Measurements from ENCODE around the gene YTHDC2.

The YTHDC2 gene

GRCh38 chr5:113578091-113578490 is 64.6 kb downstream of the YTHDC2 start:
- Histone ChIP-seq H3K27me3 (ENCODE audit: insufficient read depth, poor library complexity, severe bottlenecking) (no peaks in the 10 kb centered on the region), H3K4me3 (ENCODE audit: severe bottlenecking) (no peak overlapping the region), H3K4me1 (ENCODE audit: insufficient read depth, poor library complexity, severe bottlenecking) (no peaks in the 10 kb centered on the region), H3K9me3 (ENCODE audit: severe bottlenecking) (no peaks in the 10 kb centered on the region), H3K36me3 (ENCODE audit: low read depth) (peaks cover 46% of the 10 kb centered on the region), H3K27ac (ENCODE audit: poor library complexity, severe bottlenecking) (no peak overlapping the region)
- TF ChIP-seq CTCF (IDR thresholded peaks at IDR 0.05; ENCODE audit: poor library complexity, severe bottlenecking) = no peak
- DNase-seq (ENCODE audit: low spot score) (no peak), ATAC-seq (ENCODE audit: low read depth) (peak; percentile 61; the same call in 2 of the 3 replicates)

DNA sequence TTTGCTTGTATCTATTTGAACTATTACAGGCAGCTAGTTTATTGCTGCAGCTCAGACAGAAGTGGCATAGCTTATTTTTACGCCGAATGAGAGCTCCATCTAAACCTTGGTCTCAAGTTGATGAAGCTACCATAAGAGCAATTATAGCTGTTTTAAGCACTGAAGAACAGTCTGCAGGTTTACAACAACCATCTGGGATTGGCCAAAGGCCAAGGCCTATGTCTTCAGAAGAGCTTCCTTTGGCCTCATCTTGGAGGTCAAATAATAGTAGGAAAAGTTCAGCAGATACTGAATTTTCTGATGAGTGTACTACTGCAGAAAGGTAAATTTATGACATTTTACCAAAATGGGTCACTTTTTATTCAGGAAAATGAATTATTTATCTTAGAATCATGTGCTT is 67.9 kb downstream of the YTHDC2 start:
- Histone ChIP-seq H3K9me3 (ENCODE audit: severe bottlenecking) (no peaks in the 10 kb centered on the region), H3K27ac (ENCODE audit: poor library complexity, severe bottlenecking) (no peak overlapping the region), H3K36me3 (ENCODE audit: low read depth) (peaks cover 58% of the 10 kb centered on the region), H3K27me3 (ENCODE audit: insufficient read depth, poor library complexity, severe bottlenecking) (no peaks in the 10 kb centered on the region), H3K4me1 (ENCODE audit: insufficient read depth, poor library complexity, severe bottlenecking) (no peaks in the 10 kb centered on the region), H3K4me3 (ENCODE audit: severe bottlenecking) (no peak overlapping the region)
- no peak for ATAC-seq (ENCODE audit: low read depth)
- TF ChIP-seq CTCF (IDR thresholded peaks at IDR 0.05; ENCODE audit: poor library complexity, severe bottlenecking) = no peak
- no peak for DNase-seq (ENCODE audit: low spot score)

DNA sequence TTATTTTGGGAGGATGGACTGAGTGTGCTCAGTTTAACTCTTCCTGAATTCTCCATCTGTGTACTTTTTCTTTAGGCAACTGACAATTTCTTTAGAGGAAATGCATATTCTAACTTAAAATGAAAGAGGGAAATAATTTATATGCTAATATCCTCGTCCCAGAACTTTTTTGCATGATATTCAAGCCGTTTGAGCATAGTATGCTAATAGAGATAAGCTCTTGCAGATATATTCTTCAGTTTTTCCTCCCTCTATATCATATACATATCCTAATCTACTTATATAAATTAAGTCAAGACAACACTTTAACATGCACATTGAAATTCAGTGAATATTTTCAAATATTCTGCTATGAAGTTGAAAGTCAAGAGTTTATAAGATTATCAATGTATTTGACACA is 84.7 kb downstream of the YTHDC2 start:
- Histone ChIP-seq H3K36me3 (ENCODE audit: low read depth) (peaks cover 36% of the 10 kb centered on the region), H3K4me3 (ENCODE audit: severe bottlenecking) (no peak overlapping the region), H3K4me1 (ENCODE audit: insufficient read depth, poor library complexity, severe bottlenecking) (no peaks in the 10 kb centered on the region), H3K9me3 (ENCODE audit: severe bottlenecking) (no peaks in the 10 kb centered on the region), H3K27me3 (ENCODE audit: insufficient read depth, poor library complexity, severe bottlenecking) (no peaks in the 10 kb centered on the region), H3K27ac (ENCODE audit: poor library complexity, severe bottlenecking) (no peak overlapping the region)
- DNase-seq (ENCODE audit: low spot score) = no peak
- no peak for ATAC-seq (ENCODE audit: low read depth)
- no peak for TF ChIP-seq CTCF (IDR thresholded peaks at IDR 0.05; ENCODE audit: poor library complexity, severe bottlenecking)

GRCh38 chr5:113598926-113599325 is 85.4 kb downstream of the YTHDC2 start:
- DNase-seq (ENCODE audit: low spot score) = no peak
- Histone ChIP-seq H3K4me1 (ENCODE audit: insufficient read depth, poor library complexity, severe bottlenecking) (no peaks in the 10 kb centered on the region), H3K36me3 (ENCODE audit: low read depth) (peaks cover 29% of the 10 kb centered on the region), H3K27ac (ENCODE audit: poor library complexity, severe bottlenecking) (no peak overlapping the region), H3K27me3 (ENCODE audit: insufficient read depth, poor library complexity, severe bottlenecking) (no peaks in the 10 kb centered on the region), H3K9me3 (ENCODE audit: severe bottlenecking) (no peaks in the 10 kb centered on the region), H3K4me3 (ENCODE audit: severe bottlenecking) (no peak overlapping the region)
- ATAC-seq (ENCODE audit: low read depth) = no peak
- no peak for TF ChIP-seq CTCF (IDR thresholded peaks at IDR 0.05; ENCODE audit: poor library complexity, severe bottlenecking)

DNA sequence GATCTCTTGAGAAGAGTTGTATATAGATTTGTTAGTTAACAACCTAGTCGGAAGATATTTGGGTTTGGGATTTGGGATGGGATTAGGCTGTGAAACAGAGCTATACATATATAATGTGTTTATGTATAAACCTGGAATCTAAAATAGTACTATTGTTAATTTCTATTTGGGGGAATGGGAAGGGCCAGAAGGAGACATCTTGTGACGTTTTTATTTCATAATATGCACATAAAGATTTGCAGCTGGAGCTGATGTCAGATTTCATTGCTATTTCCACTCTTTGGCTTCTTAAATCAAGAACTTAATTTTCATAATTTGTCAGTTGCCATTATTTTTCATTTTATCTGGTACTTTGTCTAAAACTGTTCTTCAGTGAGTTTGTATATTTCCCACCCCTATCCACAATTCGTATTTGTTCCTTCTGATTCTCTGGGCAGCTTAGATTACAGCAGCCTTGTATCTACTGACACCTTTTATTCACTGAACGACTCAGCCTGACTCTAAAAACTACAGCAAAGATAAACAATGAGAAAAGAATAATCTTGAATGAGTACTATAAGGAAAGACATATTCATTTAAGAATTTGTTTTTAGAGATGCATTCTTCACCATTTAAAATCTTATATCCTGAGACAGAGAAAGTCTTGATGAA is 86.9 kb downstream of the YTHDC2 start:
- no peaks in the 10 kb centered on the region for H3K27me3 ChIP-seq (ENCODE audit: insufficient read depth, poor library complexity, severe bottlenecking)
- H3K27ac ChIP-seq (ENCODE audit: poor library complexity, severe bottlenecking) = no peak overlapping the region
- H3K9me3 ChIP-seq (ENCODE audit: severe bottlenecking) = no peaks in the 10 kb centered on the region
- H3K36me3 ChIP-seq (ENCODE audit: low read depth) = peaks cover 19% of the 10 kb centered on the region
- no peak for ATAC-seq (ENCODE audit: low read depth)
- DNase-seq (ENCODE audit: low spot score) = no peak
- H3K4me1 ChIP-seq (ENCODE audit: insufficient read depth, poor library complexity, severe bottlenecking) = no peaks in the 10 kb centered on the region
- H3K4me3 ChIP-seq (ENCODE audit: severe bottlenecking) = no peak overlapping the region
- no peak for TF ChIP-seq CTCF (IDR thresholded peaks at IDR 0.05; ENCODE audit: poor library complexity, severe bottlenecking)
